A549 (cell line): ENCODE measurements around the gene CSTA. TPM values are rescaled to one million over a fixed set of nuclear protein-coding genes. Genes with fewer than 3 reads are reported as not detected.
A peak's percentile ranks its signal among the peaks of the same experiment; 100 is the strongest.

ENCODE experiments used
- ATAC-seq, 2 experiments: fragments of 200-7000 bp in 1 of 2; fragments of >200 bp in 1 of 2; cut with Nextera tagmentation in 1 of 2; cut with Tn5 transposase in 1 of 2; 3 replicates each; pipeline versions ENCODE4 v1.8.0 to v1.9.1; 2018 to 2020; ENCODE audit warnings: mild to moderate bottlenecking in 1 of 2, moderate library complexity in 1 of 2
- CTCF ChIA-PET: fragments of 300-600 bp; sonication (Branson Sonifier 250); formaldehyde crosslinking; extraction: SDS; loops from one replicate; lab custom pipeline; 2021; ENCODE audit warnings: antibody characterized with exemption, inconsistent platforms; lab: Yijun Ruan, JAX
- POLR2A ChIA-PET: fragments of 350-600 bp; formaldehyde crosslinking; extraction: SDS; loops from one replicate; lab custom pipeline; 2021; ENCODE audit warnings: antibody characterized with exemption, inconsistent platforms; lab: Yijun Ruan, JAX
- DNase-seq, 2 experiments: peaks; one replicate each; pipeline versions ENCODE4 v3.0.0 to v3.0.0-alpha.2; 2011 to 2016; ENCODE audit warnings: low read depth in 1 of 2, low spot score in 1 of 2
- FAIRE-seq: peaks from 2 replicates; lab custom pipeline; 2011; peaks lifted over from hg19 to GRCh38; lab: Jason Lieb, UNC
- H3K27ac ChIP-seq, 2 experiments: fragments of >200 bp; sonication (Bioruptor Twin); formaldehyde crosslinking; 3 replicates each; pipeline ENCODE4 v1.5.1; 2016 to 2017
- H3K4me1 ChIP-seq: fragments of >200 bp; sonication (Bioruptor Twin); formaldehyde crosslinking; 3 replicates; pipeline ENCODE4 v1.6.1; 2016
- H3K4me2 ChIP-seq: fragments of >200 bp; sonication (Bioruptor Twin); formaldehyde crosslinking; 3 replicates; pipeline ENCODE4 v1.6.1; 2016
- H3K4me3 ChIP-seq: fragments of >200 bp; sonication (Bioruptor Twin); formaldehyde crosslinking; 3 replicates; pipeline ENCODE4 v1.5.1; 2016
- H3K9me3 ChIP-seq: fragments of >200 bp; sonication (Bioruptor Twin); formaldehyde crosslinking; 3 replicates; pipeline ENCODE4 v1.6.1; 2016
- BHLHE40 ChIP-seq: IDR thresholded peaks from 2 replicates; pipeline ENCODE4 v1.6.1; 2012; ENCODE audit warnings: low read depth, low read length, inconsistent platforms
- CBX2 ChIP-seq: fragments of 200-600 bp; sonication (generic); IDR thresholded peaks from 2 replicates; pipeline ENCODE4 v1.6.1; 2016; ENCODE audit warnings: low read depth, mild to moderate bottlenecking, borderline replicate concordance
- CBX8 ChIP-seq: fragments of 200-600 bp; sonication (generic); IDR thresholded peaks from 2 replicates; pipeline ENCODE4 v1.6.1; 2016
- CEBPB ChIP-seq, 2 experiments: fragments of >200 bp in 1 of 2; sonication (Bioruptor Twin) in 1 of 2; formaldehyde crosslinking in 1 of 2; IDR thresholded peaks; 2 replicates each; pipeline ENCODE4 v1.6.1; 2012 to 2016
- EHF ChIP-seq: fragments of 250-450 bp; sonication (Bioruptor Pico); IDR thresholded peaks from 2 replicates; pipeline ENCODE4 v1.5.0; 2020; ENCODE audit warnings: mild to moderate bottlenecking
- EP300 ChIP-seq, 2 experiments: fragments of >200 bp; sonication (Bioruptor Twin); formaldehyde crosslinking; IDR thresholded peaks; 2 replicates in 1 of 2; 3 replicates in 1 of 2; pipeline ENCODE4 v1.6.1; 2016 to 2017
- JUNB ChIP-seq: fragments of >200 bp; sonication (Bioruptor Twin); formaldehyde crosslinking; IDR thresholded peaks from 2 replicates; pipeline ENCODE4 v1.6.1; 2016
- KDM1A ChIP-seq: fragments of 200-600 bp; sonication (generic); IDR thresholded peaks from 2 replicates; pipeline ENCODE4 v1.6.1; 2016; ENCODE audit warnings: low read depth, mild to moderate bottlenecking
- MAFK ChIP-seq: fragments of 450-650 bp; IDR thresholded peaks from 2 replicates; pipeline ENCODE4 v1.6.1; 2014; ENCODE audit not compliant: partially characterized antibody
- MAX ChIP-seq: IDR thresholded peaks from 2 replicates; pipeline ENCODE4 v1.6.1; 2012
- NR3C1 ChIP-seq: fragments of >200 bp; sonication (Bioruptor Twin); formaldehyde crosslinking; IDR thresholded peaks from 3 replicates; pipeline ENCODE4 v1.6.1; 2017
- POLR2AphosphoS2 ChIP-seq: conservative IDR thresholded peaks from 2 replicates; pipeline ENCODE4 v1.6.1; 2012; ENCODE audit warnings: low read length, improper control_type of control experiment, inconsistent platforms
- RAD21 ChIP-seq, 2 experiments: fragments of >200 bp in 1 of 2; sonication (Bioruptor Twin) in 1 of 2; formaldehyde crosslinking in 1 of 2; IDR thresholded peaks in 1 of 2; conservative IDR thresholded peaks in 1 of 2; 2 replicates in 1 of 2; 3 replicates in 1 of 2; pipeline ENCODE4 v1.6.1; 2012 to 2018; ENCODE audit warnings: inconsistent platforms in 1 of 2
- RCOR1 ChIP-seq: fragments of 150-350 bp; IDR thresholded peaks from 2 replicates; pipeline ENCODE4 v1.6.1; 2014; ENCODE audit warnings: antibody characterized with exemption, low read length, low read depth
- RFX5 ChIP-seq: fragments of 450-650 bp; IDR thresholded peaks from 2 replicates; pipeline ENCODE4 v1.7.1; 2014; ENCODE audit warnings: antibody characterized with exemption, mild to moderate bottlenecking, moderate library complexity
- RNF2 ChIP-seq: fragments of 200-600 bp; sonication (generic); IDR thresholded peaks from 2 replicates; pipeline ENCODE4 v1.6.1; 2016; ENCODE audit warnings: low read depth, mild to moderate bottlenecking, antibody characterized with exemption, moderate library complexity, borderline replicate concordance
- SMC3 ChIP-seq: fragments of >200 bp; sonication (Bioruptor Twin); formaldehyde crosslinking; IDR thresholded peaks from 3 replicates; pipeline ENCODE4 v1.6.1; 2018; ENCODE audit warnings: inconsistent platforms
- TP53 ChIP-seq: fragments of 250-450 bp; sonication (Bioruptor Pico); IDR thresholded peaks from 2 replicates; pipeline ENCODE4 v1.5.0; 2021; ENCODE audit warnings: mild to moderate bottlenecking, moderate library complexity
- ZSCAN20 ChIP-seq: fragments of 250-450 bp; sonication (Bioruptor Pico); IDR thresholded peaks from 2 replicates; pipeline ENCODE4 v1.8.0; 2022; ENCODE audit warnings: mild to moderate bottlenecking, moderate library complexity
- WGBS: methylation state at CpG from one replicate; pipeline ENCODE4 v1.1.6; 2017; ENCODE audit errors: missing lambda C conversion rate; 5-methylcytosine and 5-hydroxymethylcytosine counted together
- polyA plus RNA-seq, 4 experiments: library from polyadenylated mRNA; depleted of rRNA in 3 of 4; stranded (reverse); fragments of >200 nt; fragmentation: RNase III in 1 of 4; extraction: RNeasy Plus Mini Kit Qiagen cat#74134 plus additional on column Dnase treatment in 1 of 4; gene quantifications; 2 replicates in 3 of 4; 3 replicates in 1 of 4; pipeline ENCODE4 v1.2.3, GENCODE V29; 2011 to 2017
- TF ChIP-seq, protein P1 (sequence below): IDR thresholded peaks from 2 replicates; pipeline ENCODE4 v1.6.1; 2012
- TF ChIP-seq, protein P2 (sequence below): fragments of 250-450 bp; sonication (Bioruptor Pico); IDR thresholded peaks from 2 replicates; pipeline ENCODE4 v1.5.0; 2020; ENCODE audit warnings: low read depth, mild to moderate bottlenecking, moderate library complexity

Gene CSTA
- polyA plus RNA-seq, 2 of the 4 experiments (the other 2 are of a cell fraction): 0.41 to 7.8 TPM

- no peak overlapping the region for H3K27ac ChIP-seq
- ChIA-PET CTCF (interaction anchor here (1.3 kb wide), 1 partner anchor 55 kb away, joined by 3 read pairs; no protein-coding TSS in a partner anchor), POLR2A (interaction anchor here (0.9 kb wide), 1 partner anchor 22 kb away, joined by 4 read pairs; the partner anchor contains the start of gene FAM162A)
- no peak overlapping the region for H3K4me2 ChIP-seq
- no peaks in the 10 kb centered on the region for H3K9me3 ChIP-seq
- ATAC-seq (no peak), DNase-seq (no peak), FAIRE-seq (no peak)
- H3K4me3 ChIP-seq: no peak overlapping the region
- TF ChIP-seq BHLHE40: no peak
- no peak for TF ChIP-seq EHF (CRISPR knock-in tag)
- no peak for TF ChIP-seq MAX
- TF ChIP-seq RCOR1: no peak
- TF ChIP-seq NR3C1: no peak
- TF ChIP-seq, protein P1, sequence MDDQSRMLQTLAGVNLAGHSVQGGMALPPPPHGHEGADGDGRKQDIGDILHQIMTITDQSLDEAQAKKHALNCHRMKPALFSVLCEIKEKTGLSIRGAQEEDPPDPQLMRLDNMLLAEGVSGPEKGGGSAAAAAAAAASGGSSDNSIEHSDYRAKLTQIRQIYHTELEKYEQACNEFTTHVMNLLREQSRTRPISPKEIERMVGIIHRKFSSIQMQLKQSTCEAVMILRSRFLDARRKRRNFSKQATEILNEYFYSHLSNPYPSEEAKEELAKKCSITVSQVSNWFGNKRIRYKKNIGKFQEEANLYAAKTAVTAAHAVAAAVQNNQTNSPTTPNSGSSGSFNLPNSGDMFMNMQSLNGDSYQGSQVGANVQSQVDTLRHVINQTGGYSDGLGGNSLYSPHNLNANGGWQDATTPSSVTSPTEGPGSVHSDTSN: no peak
- TF ChIP-seq MAFK: no peak
- TF ChIP-seq JUNB: no peak
- no peak for TF ChIP-seq RAD21 (conservative IDR thresholded peaks at IDR 0.05 in 1 of 2, IDR thresholded peaks at IDR 0.05 in 1 of 2)
- TF ChIP-seq KDM1A: no peak
- TF ChIP-seq SMC3: no peak
- WGBS: 97% methylated on average over 2 of the region's 2 CpGs
- H3K4me1 ChIP-seq: peaks cover 25% of the 10 kb centered on the region
These were observed 37.0 kb downstream of the CSTA start for GRCh38 chr3:122362026-122362425.

DNA sequence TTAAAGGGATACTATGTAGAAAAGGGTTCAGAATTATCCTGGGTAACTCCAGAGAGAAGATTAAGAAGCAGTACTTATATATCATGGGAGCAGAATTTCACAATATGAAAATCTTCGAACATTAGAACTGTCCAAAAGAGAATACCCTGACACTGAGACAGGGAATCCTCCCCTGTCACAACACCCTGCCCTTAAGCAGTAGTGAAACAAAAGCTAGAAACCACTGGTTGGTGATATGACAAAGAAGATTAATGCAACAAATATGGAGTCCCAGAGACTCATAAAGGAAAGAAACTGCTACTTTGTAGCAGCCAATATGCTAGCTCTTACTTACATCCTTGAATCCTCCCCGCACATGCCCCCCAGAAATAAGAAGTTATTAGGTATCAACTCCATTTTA lies 39.4 kb downstream of the CSTA start:
- peaks cover 28% of the 10 kb centered on the region for H3K4me1 ChIP-seq
- TF ChIP-seq RAD21 (conservative IDR thresholded peaks at IDR 0.05 in 1 of 2, IDR thresholded peaks at IDR 0.05 in 1 of 2) (no peak), CEBPB (IDR thresholded peaks at IDR 0.05) (no peak), POLR2AphosphoS2 (no peak), ZSCAN20 (CRISPR knock-in tag) (no peak), RCOR1 (no peak), CBX8 (no peak), CBX2 (no peak)
- TF ChIP-seq, protein P2, sequence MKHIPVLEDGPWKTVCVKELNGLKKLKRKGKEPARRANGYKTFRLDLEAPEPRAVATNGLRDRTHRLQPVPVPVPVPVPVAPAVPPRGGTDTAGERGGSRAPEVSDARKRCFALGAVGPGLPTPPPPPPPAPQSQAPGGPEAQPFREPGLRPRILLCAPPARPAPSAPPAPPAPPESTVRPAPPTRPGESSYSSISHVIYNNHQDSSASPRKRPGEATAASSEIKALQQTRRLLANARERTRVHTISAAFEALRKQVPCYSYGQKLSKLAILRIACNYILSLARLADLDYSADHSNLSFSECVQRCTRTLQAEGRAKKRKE (CRISPR knock-in tag): no peak
- no peak overlapping the region for H3K4me2 ChIP-seq
- DNase-seq (no peak), ATAC-seq (no peak), FAIRE-seq (no peak)
- no peaks in the 10 kb centered on the region for H3K9me3 ChIP-seq
- ChIA-PET CTCF (interaction anchor here (1.0 to 1.6 kb wide), 2 partner anchors 8 to 18 kb away, joined by 3 to 4 read pairs; partner anchors contain the start of gene MIX23), POLR2A (interaction anchor here (0.6 kb wide), 1 partner anchor 14 kb away, joined by 3 read pairs; no protein-coding TSS in a partner anchor)
- WGBS: 60% methylated on average over 2 of the region's 2 CpGs
- peak overlapping the region in 1 of 2 experiments; percentile 83; a peak in 3 of 6 replicates for H3K27ac ChIP-seq
- H3K4me3 ChIP-seq: no peak overlapping the region

- no peak; a peak in 1 of 6 replicates for ATAC-seq
- Histone ChIP-seq H3K9me3 (no peaks in the 10 kb centered on the region), H3K4me1 (peaks cover 28% of the 10 kb centered on the region), H3K4me2 (peak overlapping the region; percentile 69), H3K27ac (peak overlapping the region; percentile 55 to 83), H3K4me3 (no peak overlapping the region)
- DNase-seq: no peak
- TF ChIP-seq RFX5: no peak
- no peak for TF ChIP-seq RNF2
- TF ChIP-seq EHF (CRISPR knock-in tag): no peak
- TF ChIP-seq POLR2AphosphoS2: no peak
- no peak for TF ChIP-seq SMC3
- TF ChIP-seq EP300 (IDR thresholded peaks at IDR 0.05): no peak
- no peak for TF ChIP-seq TP53 (CRISPR knock-in tag)
- TF ChIP-seq BHLHE40: no peak
- 90% methylated on average over 1 of the region's 1 CpG for WGBS
- FAIRE-seq: no peak
- ChIA-PET POLR2A (interaction anchor here (0.6 to 1.0 kb wide), 3 partner anchors 14 to 27 kb away, joined by 3 to 4 read pairs (median 3); no protein-coding TSS in a partner anchor), CTCF (interaction anchor here (0.6 to 1.6 kb wide), 4 partner anchors 8 to 316 kb away, joined by 3 to 4 read pairs (median 3); partner anchors contain the start of genes MIX23 and PARP14)
These were observed 40.0 kb downstream of the CSTA start for GRCh38 chr3:122365073-122365472.
